Measurements from ENCODE around the gene C19orf12. TPM values are rescaled to one million over a fixed set of nuclear protein-coding genes. Genes with fewer than 3 reads are reported as not detected.
"Not testable (repeated sequence)": the region's sequence is repeated elsewhere in the genome, so short reads cannot be mapped to it uniquely, and the experiment has no call there.

Gene C19orf12
- total RNA-seq, 1 experiment from 2014 or later = 31.7 TPM

DNA sequence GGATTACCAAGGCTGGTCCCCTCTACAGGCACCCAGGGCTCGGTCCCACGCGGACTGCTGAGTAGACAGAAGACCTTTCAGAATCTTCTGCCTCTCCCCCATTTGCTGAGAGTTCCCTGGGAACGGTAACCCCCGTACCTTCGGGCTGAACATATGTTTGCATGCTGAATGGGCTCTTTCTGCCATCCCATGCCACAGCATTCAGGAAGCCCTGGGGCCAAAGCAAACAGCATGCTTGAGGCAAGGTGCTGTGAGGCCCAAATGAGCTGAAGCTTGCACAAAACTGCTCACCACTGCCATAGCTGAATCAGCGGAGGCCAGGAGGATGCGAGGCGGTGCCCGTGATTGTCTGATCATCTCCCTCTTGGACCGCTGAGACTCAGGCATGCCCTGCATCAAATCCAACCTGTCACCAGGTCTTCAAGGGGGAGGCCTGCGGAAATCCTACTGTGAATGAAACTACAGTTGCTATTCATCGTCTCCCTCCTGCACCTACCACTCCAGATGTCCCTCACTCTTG is 16.3 kb upstream of the C19orf12 start:
- DNase-seq (ENCODE audit: low spot score) = no peak

DNA sequence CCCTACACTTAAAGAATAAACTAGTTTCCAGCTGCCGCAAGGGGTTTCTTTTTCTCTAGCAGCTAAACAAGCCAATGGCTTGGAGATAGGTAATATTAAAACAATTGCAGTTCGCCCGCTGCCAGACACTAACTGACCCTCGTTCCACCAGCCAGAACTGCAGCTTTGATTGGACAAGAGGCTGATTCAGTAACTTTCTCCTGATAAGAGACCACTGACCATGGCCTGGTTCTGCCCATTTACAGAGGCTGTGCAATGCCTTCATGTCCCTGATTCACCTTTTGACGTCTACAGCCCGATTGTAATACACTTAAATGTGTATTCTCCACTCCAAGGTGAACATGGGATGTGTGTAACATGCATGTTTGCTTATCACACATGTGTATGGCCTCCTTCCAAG is 12.8 kb upstream of the C19orf12 start:
- no peak for DNase-seq (ENCODE audit: low spot score)

DNA sequence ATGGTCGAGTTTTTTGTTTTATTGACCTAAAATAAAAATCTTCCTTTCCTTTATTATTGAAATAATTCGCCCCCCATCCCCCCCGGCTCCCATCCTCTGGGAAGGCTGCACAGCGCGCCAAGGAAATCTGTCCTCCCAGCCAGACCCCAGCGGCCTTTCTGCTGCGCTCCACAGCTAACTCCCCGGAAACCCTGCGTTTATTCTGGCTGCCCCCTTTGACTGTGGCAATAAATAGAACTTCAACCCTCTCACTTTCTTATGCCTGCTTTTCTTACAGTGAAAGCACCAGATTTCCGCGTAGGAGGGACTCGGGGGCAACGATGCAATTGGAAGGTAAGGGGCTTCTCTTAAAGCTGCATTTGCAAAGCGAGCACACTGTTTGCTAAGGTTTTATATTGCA is 9.7 kb upstream of the C19orf12 start:
- DNase-seq (ENCODE audit: low spot score) = no peak

DNA sequence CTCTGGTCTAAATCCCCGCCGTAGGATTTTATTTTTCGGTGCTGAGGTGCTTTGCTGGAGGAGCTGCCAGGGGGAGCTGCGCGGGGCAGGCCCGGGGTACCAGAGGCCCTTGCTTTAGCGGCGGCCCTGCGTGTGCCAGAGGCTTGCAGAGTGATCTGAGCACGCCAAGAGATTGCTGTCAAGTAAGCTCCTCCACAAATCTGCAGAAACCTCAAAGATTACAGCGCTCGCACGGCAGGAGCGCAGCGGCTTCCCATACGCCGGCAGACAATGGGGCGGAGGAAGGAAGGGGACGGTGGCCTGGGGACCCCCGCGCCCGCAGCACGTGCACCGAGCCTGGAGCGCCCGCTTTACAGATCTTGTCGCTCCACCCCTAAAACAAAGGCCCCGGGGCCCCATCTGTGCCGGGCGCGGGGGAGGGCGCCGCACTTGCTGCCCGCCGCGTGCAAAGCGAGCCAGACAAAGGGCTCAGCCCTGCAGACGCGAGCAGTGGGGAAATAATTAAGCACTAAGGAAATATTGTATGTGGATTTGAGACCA is 9.1 kb upstream of the C19orf12 start:
- DNase-seq (ENCODE audit: low spot score) = no peak

DNA sequence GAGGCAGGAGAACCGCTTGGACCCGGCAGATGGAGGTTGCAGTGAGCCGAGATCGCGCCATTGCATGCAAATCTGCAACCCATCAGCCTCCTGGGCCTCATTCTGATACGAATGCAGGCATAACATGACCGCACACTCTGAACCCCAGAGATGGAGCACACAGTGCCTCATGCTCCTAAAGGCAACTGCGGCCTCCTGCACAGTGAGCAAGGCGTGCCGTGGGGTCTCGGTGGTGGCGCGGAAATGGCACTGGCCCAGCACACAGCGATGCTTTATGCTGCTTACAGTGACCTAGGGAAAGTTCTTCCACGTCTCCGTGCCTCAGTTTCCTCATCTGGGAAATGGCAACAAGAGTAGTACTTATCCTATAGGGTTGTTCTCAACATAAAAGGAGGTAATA is 2.0 kb upstream of the C19orf12 start:
- DNase-seq (ENCODE audit: low spot score) = no peak

DNA sequence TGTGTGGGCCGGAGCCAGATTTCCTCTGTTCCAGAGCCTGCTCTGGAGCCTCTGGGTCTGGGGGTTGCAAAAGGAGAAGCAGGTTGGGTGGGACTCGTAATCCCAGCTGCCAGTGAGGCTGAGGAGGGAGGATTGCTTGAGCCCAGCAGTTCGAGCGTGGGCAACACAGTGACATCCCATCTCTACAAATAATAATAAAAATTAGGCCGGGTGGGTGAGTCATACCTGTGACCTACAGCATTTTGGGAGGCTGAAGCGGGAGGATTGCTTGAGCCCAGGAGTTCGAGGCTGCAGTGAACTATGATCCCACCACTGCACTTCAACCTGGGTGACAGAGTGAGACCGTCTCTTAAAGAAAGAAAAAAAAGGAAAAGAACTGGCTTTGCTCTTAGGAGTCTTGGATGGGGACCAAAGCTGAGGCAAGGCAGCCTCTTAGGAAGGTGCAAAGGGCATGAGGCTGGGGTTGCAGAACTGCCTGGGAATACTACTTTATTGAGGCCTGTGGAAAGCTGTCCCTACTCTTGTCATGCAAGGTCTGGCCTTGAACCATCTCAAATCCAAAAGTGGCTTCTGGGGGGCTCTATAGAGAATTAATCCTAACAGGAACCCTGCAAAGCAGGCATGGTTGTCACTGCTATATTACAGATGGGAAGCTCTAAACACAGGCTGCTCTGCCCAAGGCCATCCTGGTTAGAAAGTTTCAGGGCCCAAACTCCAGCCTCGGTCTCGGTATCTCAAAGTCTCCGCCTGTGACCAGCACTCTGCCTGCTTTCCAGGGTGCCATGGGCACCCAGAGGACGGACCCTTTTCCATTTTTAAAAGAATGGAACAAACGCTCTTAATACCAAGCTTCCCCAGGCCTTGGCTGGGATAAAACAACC is 880 bp upstream of the C19orf12 start:
- DNase-seq (ENCODE audit: low spot score) = no peak

DNA sequence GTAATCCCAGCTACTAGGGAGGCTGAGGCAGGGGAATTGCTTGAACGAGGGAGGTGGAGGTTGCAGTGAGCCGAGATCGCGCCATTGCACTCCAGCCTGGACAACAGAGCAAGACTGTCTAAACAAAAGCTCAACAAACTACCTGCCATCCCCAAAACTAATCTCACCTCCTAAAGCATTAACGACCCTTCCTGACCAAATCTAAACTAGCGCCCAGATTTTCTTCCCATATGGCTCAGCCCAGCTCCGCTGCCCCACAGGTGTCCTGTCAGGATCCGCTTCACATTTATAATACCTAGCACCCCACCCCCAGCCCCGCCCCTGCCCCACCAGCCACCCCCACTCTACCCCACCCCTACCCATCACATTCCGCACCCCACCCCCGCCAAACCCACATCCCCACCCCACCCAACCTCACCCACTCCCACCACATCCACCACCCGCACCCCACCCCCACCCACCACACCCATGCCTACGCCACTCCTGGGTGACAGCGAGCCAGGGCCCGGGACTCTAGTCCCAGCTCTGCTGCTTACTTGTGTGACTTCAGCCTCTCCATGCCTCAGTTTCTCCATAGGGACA is 599 bp downstream of the C19orf12 start:
- DNase-seq (ENCODE audit: low spot score) = no peak

DNA sequence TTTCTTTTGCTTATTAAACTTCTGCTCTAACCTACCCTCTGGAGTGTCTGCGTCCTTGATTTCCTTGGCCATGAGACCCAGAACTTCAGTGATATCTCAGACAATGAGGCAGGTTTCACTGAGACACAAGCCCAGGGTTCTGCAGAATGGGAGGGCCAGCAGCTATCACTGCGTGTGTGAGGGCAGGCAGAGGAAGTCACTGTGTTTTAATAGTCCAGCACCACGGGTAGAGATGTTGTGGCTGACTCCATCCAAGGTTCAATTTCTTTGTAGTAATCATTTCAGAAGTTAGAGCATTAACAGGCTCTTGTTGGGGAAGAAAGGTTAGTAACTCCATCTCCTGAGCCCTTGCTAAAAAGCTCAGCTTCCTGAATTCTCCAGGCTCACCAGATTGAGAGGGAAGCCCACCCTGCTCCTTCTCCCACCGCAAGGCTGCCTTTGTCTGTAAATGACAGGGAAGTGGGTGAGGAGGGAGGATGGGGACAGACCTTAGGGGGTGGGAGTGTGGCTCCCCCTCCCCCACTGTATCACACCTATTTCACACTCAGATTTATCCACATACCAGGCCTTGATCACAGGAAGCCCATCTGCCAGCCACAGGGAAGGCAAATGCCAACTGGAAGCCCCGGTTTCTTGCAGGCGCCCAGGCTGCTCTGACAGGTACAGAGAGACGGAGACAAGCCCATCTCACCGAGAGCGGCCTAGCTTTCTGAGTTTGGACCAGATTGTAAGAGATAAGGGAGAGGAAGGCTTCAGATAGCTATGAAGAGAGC is 2.1 kb downstream of the C19orf12 start:
- DNase-seq (ENCODE audit: low spot score) = no peak

DNA sequence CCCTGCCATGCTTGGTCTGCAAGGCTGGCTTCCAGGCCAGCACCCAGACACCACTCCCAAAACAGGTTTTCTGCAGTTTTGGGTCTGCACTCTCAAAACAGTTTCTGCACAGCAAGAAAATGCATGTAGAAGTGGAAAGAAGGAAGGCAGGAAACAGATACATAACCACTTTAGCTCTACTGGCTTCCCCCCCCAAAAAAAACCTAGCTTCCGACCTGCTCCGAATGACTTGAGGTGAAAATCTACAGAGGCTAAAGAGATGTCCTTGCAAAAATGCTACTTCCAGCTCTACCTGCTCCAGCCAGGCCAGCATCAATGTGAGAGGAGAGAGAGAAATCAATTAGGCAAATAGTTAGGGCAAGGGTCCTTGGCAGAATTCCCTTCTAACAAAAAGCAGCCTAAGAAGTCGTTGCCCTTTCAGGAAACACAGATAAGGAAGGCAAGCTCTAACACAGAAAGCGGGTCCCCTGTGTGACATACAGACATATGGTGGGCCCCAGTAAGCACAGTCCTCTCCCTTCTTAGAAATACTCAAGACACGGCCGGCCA is 3.4 kb downstream of the C19orf12 start:
- no peak for DNase-seq (ENCODE audit: low spot score)

DNA sequence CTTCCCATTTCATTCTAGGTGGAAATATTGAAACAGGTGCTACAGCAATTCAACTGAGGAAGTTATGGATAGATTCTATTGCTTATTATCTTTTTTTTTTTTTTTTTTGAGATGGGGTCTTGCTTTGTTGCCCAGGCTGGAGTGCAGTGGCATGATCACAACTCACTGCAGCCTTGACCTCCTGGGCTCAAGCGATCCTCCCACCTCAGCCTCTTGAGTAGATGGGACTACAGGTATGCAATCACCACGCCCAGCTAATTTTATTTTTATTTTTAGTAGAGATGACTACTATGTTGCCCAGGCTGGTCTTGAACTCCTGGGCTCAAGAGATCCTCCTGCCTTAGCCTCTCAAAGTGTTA is 5.6 kb downstream of the C19orf12 start:
- DNase-seq (ENCODE audit: low spot score) = not testable (repeated sequence)

DNA sequence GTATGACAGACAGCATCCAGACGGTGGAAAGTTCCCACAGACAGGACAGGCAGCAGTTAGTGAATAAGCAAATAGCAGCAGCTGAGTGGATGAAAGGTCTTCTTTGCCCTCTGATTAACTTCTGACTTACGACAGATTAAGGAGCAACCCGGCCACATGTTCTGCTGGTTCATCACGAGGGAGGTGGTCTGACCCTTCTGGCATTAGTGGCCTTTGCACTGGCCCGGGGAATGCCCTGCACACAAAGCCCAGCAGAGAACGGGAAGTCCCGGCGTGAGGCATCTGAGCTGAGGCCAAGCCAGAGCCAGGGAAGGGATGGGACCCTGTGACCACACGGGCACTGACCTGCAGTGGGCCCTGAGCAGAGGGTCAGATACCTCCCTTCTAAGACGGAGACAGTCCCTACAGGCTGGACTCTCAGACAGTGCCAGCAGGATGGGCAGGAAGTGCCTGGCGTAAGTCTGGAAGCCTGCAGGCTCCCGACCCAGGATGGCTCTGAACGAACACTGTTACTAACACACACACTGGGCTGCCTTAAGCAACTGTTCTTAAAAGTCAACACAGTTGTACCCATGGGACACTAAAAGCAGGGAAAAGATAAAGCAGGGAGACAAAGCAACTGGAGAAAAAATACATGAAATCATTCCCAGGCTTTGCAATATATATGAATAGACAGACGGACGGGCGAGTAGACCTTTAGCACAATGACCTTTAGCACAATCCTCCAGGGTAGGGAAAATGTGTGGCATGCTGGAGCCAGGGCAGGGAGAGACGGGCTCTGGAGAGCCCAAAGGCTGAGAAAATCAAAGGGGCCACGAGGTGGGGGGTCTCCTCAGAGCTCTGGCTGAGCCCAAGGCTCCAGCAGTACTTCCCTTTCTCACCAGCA is 6.3 kb downstream of the C19orf12 start:
- no peak for DNase-seq (ENCODE audit: low spot score)

DNA sequence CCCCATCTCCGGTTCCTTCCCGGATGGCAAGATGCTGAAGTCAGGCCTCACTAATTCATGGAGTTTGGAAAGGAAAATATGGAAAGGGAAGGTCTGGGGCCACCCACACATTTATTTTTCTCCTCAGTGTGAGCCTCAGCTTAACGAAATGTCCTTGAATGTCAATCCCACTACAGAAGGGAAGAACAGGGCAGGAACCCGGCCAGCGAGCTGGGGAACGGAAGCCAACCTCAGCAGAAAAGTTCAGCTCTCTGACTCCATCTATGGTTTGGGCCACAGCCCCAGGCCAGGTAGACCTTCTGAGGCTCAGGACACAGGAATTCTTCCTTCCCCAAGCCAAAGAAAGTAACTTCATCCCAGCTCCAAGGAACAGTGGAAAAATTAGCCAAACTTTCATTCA is 8.4 kb downstream of the C19orf12 start:
- no peak for DNase-seq (ENCODE audit: low spot score)

DNA sequence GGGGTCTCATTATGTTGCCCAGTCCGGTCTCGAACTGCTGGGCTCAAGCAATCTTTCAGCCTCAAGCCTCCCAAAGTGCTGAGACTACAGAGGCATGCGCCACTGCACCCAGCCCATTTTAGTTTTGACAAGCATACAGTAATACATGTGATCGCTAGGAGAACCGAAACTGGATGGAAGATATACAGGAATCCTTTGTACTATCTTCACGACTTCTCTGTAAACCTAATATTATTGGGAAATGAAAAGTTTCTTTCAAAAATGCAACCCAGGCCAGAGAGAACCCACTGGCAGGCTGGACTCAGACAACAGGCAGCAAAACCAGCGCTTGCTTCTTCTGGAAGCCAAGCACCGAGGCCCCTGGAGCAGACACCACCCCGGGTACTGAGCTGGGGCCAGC is 9.4 kb downstream of the C19orf12 start:
- no peak for DNase-seq (ENCODE audit: low spot score)

DNA sequence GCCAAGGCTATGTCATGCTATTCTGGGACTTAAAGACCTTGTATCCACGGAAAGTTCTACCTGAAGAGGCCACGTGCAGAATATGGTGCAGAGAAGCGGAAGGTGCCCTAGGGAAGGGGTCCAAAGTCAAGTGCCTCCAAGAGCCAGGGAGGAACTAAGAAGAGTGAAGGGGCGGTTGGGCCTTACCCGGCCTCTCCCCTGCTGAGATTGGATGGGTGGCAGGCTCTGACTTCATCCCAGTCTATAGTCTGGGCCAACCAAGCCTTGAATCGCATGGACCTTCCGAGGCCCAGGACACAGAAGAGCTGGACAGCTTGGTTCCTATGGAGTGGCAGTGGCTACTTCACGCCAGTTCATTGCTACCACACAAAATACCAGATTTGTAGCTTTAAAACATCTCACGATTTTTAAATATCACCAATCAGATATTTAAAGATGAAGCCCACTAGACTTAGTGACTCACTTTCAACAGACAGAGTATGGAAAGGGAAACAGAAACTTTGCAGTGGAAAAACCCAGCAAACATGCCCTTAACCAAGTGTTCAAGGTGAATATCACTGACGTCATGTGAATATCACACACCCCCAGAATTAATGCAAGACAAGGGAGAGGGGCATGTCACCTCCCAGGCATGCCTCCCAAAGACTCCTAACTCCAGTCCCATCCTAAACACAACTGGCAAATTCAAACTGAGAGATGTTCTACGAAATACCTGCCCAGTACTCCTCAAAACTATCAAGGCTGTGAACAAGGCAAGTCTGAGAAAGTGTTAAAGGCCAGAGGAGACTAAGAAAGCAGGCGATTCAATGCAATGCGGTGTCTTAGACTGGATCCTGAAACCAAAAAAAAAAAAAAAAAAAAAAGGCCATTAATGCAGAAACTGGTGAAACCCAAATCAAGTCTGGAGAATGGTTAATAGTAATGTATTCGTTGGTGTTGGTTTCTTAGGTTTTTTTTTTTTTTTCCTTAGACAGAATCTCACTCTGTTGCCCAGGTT is 10.2 kb downstream of the C19orf12 start:
- DNase-seq (ENCODE audit: low spot score) = no peak

DNA sequence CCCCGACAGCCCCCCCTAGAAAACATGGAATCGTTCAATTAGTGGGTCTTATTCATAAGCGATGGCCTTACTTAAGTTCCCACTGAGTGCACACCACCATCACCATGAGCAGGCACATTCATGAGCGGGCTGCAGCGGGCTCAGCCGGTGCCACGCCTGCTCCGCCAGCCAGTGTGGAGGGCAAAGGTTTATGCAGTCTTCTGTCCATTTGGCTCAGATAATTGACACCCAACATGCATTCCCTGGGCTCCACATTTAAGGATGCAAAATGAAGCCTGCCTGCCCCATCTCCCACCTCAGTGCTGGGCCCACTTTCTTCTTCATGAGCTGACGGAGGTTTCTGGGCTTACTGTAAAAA is 12.1 kb downstream of the C19orf12 start:
- no peak for DNase-seq (ENCODE audit: low spot score)

DNA sequence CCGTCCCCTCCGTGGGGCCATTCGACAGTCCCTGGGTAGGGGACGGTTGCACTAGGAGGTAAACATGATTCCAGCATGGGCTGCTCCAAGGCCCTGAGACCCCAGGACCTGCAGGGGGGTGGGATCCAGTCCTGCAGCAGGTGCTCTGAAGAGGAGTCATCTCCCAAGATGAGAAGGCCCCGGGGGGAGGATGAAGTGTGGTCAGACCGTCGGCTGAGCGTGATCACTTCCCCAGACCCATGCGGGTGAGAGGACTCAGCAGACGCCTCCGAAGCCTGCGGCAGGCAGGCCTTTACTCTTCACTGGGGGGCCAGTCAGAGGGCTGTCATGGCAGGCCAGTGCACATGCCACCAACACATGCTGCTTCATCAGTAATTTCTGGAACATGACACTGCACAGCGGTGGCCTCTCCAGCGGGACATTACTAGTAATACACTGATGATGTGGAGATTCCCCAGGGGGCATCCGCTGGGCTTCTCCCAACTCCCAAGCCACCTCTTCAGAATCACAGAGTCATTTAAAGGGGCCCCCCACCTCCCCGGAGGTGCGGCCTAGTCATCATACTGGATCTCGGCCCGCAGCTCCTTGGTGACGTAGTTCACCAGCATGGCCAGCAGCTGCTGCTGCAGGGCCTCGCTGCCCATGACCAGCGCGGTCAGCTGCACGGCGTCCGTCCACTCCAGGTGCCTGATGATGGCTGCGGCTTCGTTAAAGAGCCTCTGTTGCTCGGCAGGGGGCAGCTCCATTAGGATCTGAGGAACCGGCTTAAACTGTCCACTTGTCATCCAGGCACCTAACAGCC is 12.7 kb downstream of the C19orf12 start:
- DNase-seq (ENCODE audit: low spot score) = no peak

DNA sequence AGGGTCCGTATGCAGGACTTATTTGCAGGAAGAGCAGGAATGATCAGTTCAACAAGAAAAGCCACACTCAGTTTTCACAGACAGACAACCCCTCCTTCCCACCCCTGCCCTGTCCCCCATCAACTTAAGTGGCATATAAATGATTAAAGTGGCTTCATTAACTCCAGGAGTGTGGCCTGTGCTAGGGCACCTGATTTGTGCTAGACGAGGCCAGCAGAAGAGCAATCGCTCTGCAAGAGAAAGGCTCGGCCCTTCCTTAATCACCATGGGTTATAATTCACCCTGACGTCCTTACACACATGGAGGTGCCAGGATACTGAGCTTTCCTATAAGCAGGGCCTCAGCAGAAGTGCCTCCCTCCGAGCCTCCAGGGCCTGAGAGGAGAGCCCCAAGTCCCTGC is 14.6 kb downstream of the C19orf12 start:
- DNase-seq (ENCODE audit: low spot score) = no peak

DNA sequence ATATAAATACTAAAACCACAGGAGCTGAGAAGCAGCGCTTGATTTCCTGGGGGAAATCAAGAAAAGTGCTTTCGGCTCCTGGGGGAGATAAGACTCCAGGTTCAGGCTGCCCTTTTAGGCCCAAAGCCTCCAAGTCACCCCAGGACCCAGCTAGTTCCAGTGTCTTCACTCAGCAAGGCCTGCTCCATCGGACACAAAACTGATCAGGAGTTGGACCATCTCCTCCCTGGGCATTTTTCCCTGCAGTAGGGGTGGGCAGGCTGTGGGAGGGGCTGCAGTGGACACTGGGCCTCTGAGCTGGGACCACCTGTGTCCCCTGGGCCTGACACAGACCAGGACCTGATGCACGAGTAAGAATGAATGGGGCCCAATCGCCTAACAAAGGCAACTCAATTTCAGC is 15.2 kb downstream of the C19orf12 start:
- no peak for DNase-seq (ENCODE audit: low spot score)

All from H4 (cell line).